Measurements from ENCODE around the gene GNG12.
A peak's percentile ranks its signal among the peaks of the same experiment; 100 is the strongest.

GNG12 gene

DNA sequence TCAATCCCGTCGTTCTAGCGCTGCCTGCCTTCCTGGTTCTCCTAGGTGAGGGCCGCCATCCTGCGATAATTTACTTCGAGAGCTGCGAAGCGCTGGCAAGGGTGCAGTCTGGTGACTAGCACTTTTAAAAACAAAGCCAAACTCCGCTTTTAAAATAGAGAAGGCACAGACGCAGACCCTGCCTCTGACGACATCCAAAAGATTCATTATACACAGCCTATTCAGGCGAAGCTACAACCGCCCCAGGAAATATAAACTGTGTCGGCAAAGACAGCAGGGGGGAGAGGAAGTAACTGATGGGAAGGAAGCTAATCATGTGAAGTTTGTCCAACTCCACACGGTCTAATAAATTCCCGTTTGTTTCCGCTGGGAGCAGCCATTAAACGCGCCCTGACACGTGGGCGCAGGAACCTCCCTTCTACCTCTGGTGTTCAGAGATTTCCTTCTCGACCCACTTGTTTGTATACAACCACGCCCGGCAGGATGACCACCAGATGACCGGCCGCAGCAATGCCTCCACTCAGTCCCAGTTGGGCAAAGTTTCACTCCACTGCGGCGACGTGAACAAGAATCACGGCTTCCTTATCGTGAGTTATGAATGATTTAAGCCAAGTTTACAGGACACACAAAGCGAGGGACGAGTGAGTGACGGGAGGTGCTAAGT is 1.3 kb downstream of the GNG12 start:
- Mint-ChIP-seq H3K4me3 (peak overlapping the region; percentile 85), H3K27ac (no peak overlapping the region), H3K4me1 (ENCODE audit: low read depth) (peaks cover 22% of the 10 kb centered on the region), H3K27me3 (peaks cover 32% of the 10 kb centered on the region), H3K36me3 (no peaks in the 10 kb centered on the region), H3K9me3 (ENCODE audit: low read depth) (no peaks in the 10 kb centered on the region)

DNA sequence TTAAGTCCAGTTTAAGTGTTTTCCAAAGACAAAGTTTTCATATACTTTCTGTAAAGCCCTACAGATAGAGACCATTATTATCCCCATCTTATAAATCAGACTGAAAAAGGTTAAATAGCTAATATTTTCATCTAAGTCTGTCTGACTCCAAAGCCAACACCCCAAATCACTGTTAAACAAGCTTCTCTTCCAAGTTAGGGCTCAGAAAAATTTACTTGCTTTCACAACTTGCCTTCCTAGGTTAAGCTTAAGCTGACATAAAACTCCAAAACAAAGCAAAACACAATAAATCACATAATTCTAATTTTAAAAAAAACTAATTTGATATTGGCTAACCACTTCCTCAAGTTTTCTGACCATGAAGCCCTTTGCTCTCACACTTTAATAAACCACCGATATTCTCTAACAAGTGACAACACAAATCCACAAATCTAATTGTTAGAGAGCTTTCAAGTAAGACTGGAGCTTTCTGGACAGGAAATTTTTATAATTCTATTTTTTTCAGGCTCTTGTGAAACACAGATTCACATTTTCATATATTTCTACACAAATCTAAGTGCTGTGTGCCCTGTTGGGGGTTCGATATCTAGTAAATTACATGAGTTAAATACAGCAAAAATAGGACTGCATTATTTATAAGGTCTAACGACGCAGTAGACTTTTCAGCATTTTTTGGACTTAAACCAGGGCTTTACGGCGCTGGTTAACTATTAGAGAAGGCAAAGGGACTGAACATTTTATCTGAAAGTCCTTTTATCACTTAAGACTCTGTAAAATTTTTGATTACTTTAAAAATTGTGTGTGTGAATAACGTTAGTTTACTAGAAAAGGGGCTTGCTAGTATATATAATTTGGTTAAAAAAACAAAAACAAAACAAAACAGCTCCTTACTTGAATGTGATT is 2.1 kb downstream of the GNG12 start:
- Mint-ChIP-seq H3K4me1 (ENCODE audit: low read depth) (peaks cover 22% of the 10 kb centered on the region), H3K4me3 (peak overlapping the region; percentile 85), H3K27me3 (peaks cover 29% of the 10 kb centered on the region), H3K9me3 (ENCODE audit: low read depth) (no peaks in the 10 kb centered on the region), H3K27ac (no peak overlapping the region), H3K36me3 (no peaks in the 10 kb centered on the region)

DNA sequence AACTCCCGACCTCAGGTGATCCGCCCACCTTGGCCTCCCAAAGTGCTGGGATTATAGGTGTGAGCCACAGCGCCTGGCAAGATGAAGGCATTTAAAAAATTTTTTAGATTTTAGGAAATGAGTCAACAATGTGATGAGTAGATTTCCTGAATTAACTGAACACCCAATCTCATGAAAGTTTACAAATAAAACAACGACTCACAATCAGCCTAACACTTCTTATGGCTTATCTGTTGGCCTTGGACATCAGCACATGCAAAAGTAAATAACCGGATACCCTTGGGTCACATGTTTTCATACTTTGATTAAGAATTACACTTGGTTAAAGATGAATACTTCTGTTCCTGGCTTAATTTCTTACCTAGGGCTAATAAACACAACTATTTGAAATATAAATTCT is 3.0 kb downstream of the GNG12 start:
- no peaks in the 10 kb centered on the region for H3K9me3 Mint-ChIP-seq (ENCODE audit: low read depth)
- H3K4me3 Mint-ChIP-seq, result no peak overlapping the region
- no peaks in the 10 kb centered on the region for H3K36me3 Mint-ChIP-seq
- H3K27me3 Mint-ChIP-seq, result peaks cover 22% of the 10 kb centered on the region
- no peak overlapping the region for H3K27ac Mint-ChIP-seq
- H3K4me1 Mint-ChIP-seq (ENCODE audit: low read depth), result peaks cover 22% of the 10 kb centered on the region

DNA sequence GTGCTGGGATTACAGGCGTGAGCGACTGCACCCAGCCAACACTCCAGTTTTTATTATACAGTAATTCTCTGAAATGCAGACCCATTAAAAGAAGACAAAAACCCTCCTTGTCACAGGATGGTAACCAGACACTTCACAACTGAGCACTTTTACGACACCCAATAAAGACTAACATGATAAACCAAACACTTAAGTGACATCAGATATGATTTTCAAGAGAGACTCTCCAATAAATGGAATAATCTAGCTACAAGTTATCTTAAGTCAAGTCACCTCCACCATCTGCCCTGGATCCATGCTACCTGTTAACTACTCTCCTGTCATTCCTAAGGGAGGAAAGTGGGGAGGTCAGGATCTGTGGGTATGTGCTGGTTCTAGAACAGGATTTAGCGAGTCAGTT is 5.6 kb downstream of the GNG12 start:
- H3K27ac Mint-ChIP-seq, result no peak overlapping the region
- H3K36me3 Mint-ChIP-seq, result no peaks in the 10 kb centered on the region
- H3K4me1 Mint-ChIP-seq (ENCODE audit: low read depth), result peaks cover 10% of the 10 kb centered on the region
- no peak overlapping the region for H3K4me3 Mint-ChIP-seq
- no peaks in the 10 kb centered on the region for H3K9me3 Mint-ChIP-seq (ENCODE audit: low read depth)
- H3K27me3 Mint-ChIP-seq, result peaks cover 16% of the 10 kb centered on the region

DNA sequence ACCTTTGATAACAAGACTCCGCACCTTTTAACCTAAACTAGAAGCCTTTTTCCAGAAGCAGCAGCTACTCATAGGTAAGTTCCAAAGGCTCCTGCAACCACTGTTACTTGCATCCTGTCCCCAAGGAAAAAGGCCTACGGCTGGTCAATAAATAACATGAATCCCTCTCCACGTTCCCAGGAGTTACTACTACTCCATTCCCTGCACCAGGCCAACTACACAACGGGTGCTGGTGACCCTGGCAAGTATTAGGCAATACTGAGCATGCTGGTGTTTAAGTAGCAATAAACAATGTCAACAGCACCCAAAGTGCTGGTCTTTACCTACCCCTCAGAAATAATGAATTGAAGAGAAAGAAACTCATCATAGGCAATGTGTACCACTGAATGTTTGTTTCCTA is 7.7 kb downstream of the GNG12 start:
- Mint-ChIP-seq H3K27me3 (peaks cover 5% of the 10 kb centered on the region), H3K36me3 (no peaks in the 10 kb centered on the region), H3K27ac (no peak overlapping the region), H3K4me3 (no peak overlapping the region), H3K4me1 (ENCODE audit: low read depth) (no peaks in the 10 kb centered on the region), H3K9me3 (ENCODE audit: low read depth) (no peaks in the 10 kb centered on the region)

DNA sequence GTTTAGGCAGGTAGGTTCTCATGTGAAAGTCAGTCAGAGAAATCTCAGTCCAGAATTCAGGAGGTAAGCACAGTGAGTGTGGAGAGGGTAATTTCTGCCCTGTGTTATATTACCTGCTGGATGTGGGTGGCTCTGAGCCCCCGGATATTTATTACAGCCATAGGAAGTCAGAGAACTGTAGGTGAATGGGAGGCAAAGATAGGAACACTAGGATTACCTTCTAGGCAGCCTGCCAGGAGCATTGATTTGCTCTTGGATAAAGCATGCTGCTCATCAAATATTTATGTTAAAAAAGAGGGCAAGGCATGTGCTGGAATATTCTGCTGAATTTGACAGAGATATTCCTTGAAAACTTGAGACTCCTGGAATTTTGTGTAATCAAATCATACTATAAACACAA is 8.5 kb downstream of the GNG12 start:
- H3K4me1 Mint-ChIP-seq (ENCODE audit: low read depth), result no peaks in the 10 kb centered on the region
- H3K36me3 Mint-ChIP-seq, result no peaks in the 10 kb centered on the region
- H3K27me3 Mint-ChIP-seq, result peaks cover 4% of the 10 kb centered on the region
- H3K9me3 Mint-ChIP-seq (ENCODE audit: low read depth), result no peaks in the 10 kb centered on the region
- no peak overlapping the region for H3K4me3 Mint-ChIP-seq
- H3K27ac Mint-ChIP-seq, result no peak overlapping the region

DNA sequence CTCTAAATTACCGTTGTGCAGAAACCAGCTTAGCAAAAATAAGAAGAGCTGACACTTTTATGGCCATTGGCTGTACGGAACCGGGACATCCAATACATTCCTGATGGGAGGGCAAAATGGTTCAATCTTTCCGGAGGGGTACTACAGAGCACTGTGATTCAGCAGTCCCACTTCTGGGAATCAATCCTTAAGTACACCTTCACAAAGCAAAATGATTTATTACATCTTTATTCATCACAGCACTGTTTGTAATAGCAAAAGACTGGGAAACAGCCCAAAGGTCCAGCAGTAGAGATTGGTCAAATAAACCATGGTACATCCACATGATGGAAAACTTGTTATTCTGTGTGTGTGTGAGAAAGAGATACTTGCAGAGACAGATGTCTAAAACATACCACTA is 9.7 kb downstream of the GNG12 start:
- Mint-ChIP-seq H3K27me3 (peaks cover 4% of the 10 kb centered on the region), H3K27ac (no peak overlapping the region), H3K4me1 (ENCODE audit: low read depth) (no peaks in the 10 kb centered on the region), H3K9me3 (ENCODE audit: low read depth) (no peaks in the 10 kb centered on the region), H3K4me3 (no peak overlapping the region), H3K36me3 (no peaks in the 10 kb centered on the region)

DNA sequence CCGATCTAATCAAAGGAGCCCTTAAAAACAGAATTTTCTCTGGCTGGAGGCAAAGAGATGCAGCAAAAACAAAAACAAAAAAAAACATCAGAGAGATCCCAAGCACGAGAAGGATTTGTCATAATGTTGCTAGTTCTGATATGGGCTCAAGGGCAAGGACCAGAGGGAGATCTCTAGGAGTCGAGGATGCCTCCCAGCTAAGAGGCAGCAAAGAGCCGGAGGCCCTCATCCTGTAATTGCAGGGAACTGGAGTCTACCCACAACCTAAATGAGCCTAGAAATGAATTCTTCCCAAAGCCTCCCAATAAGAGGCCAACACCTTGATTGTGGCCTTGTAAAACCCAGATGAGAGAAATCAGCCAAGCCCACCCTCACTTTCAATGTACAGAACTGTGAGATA is 12.0 kb downstream of the GNG12 start:
- Mint-ChIP-seq H3K27me3 (peaks cover 6% of the 10 kb centered on the region), H3K36me3 (no peaks in the 10 kb centered on the region), H3K9me3 (ENCODE audit: low read depth) (no peaks in the 10 kb centered on the region), H3K27ac (no peak overlapping the region), H3K4me1 (ENCODE audit: low read depth) (no peaks in the 10 kb centered on the region), H3K4me3 (no peak overlapping the region)

DNA sequence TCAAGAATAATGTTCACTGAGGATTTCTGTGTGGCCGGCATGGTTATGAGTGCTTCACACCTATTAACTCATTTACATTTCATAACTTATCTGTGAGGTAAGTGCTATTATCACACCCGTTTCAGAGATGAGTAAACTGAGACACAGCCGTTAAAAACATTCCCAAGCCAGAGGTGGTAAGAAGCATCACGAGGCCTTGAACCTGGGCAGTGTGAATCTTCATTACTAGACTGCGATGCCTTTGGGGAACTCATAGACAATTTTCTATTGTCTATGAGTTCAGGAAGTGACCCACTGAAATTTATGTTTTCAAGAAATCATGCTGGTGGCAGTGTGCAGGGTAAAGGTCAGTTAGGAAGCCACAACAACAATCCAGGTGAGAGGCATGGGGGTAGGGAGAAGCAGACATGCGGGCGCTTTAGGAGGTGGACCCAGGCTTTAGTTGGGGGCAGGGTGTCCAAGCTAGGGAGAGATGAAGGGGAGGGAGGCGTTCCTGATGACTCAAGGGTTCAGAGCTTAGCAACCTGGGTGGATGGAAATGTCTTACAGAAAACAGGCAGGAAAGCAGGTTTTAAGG is 14.5 kb downstream of the GNG12 start:
- Mint-ChIP-seq H3K4me3 (no peak overlapping the region), H3K36me3 (no peaks in the 10 kb centered on the region), H3K27me3 (peaks cover 6% of the 10 kb centered on the region), H3K9me3 (ENCODE audit: low read depth) (no peaks in the 10 kb centered on the region), H3K27ac (no peak overlapping the region), H3K4me1 (ENCODE audit: low read depth) (no peaks in the 10 kb centered on the region)

DNA sequence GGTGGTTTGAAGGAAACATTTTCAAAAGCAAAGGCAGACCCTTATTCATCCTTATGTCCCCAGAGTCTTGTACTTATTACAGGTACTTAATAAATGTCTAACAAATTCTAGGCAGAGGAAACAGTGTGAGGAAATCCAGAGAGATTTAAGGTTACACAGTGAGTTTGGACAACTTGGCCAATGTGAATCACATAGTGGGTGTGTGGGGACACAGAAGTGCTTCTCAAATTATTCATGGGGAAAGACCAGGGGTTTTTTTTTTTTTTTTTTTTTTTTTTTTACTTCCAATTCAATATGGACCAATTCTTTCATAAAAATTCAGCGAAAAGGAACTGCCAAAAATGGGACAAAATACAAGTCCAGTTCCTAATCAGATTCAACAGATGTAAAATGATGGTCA is 15.1 kb downstream of the GNG12 start:
- H3K4me3 Mint-ChIP-seq, result no peak overlapping the region
- no peaks in the 10 kb centered on the region for H3K36me3 Mint-ChIP-seq
- no peaks in the 10 kb centered on the region for H3K9me3 Mint-ChIP-seq (ENCODE audit: low read depth)
- no peak overlapping the region for H3K27ac Mint-ChIP-seq
- peaks cover 6% of the 10 kb centered on the region for H3K27me3 Mint-ChIP-seq
- H3K4me1 Mint-ChIP-seq (ENCODE audit: low read depth), result no peaks in the 10 kb centered on the region

DNA sequence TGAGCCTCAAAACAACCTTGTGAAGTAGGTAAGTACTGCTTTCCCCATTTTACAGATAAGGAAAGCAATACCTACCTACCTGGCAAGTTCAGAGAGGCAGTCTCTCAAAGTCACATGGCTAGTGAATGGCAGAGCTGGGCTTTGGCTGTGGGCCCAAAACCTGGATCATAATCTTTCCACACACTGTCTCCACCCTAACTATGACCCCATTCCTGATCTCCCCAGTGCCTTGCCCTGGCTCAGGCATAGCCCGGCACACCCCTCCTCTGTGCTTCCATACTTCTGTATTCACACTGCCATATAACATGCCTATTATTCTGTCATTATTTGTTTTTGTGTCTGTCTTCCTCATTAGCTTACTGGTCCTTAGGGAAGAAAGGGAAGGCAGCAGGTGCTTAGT is 15.9 kb downstream of the GNG12 start:
- Mint-ChIP-seq H3K27me3 (peaks cover 6% of the 10 kb centered on the region), H3K4me1 (ENCODE audit: low read depth) (no peaks in the 10 kb centered on the region), H3K36me3 (no peaks in the 10 kb centered on the region), H3K27ac (no peak overlapping the region), H3K9me3 (ENCODE audit: low read depth) (no peaks in the 10 kb centered on the region), H3K4me3 (no peak overlapping the region)

DNA sequence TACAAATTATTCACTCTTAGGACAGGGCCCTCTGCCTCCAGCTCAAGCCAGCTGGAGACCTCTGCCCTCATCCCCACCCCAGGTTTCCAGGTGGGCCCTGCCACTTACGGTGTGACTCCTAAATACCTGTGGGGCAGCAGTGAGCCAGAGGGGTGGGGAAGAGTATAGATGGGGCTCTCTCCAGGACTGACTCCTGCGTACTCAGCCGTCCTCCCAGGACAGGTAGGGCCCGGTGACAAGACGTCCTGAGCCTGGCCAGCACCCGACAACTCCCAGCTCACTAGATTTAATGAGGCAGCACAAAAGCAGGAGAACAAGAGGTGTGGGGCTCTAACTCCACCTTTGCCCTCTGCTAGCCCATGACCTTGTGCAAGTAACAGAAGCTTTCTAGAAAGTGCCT is 16.8 kb downstream of the GNG12 start:
- H3K9me3 Mint-ChIP-seq (ENCODE audit: low read depth), result no peaks in the 10 kb centered on the region
- H3K27ac Mint-ChIP-seq, result no peak overlapping the region
- peaks cover 6% of the 10 kb centered on the region for H3K27me3 Mint-ChIP-seq
- H3K36me3 Mint-ChIP-seq, result no peaks in the 10 kb centered on the region
- no peak overlapping the region for H3K4me3 Mint-ChIP-seq
- H3K4me1 Mint-ChIP-seq (ENCODE audit: low read depth), result no peaks in the 10 kb centered on the region

DNA sequence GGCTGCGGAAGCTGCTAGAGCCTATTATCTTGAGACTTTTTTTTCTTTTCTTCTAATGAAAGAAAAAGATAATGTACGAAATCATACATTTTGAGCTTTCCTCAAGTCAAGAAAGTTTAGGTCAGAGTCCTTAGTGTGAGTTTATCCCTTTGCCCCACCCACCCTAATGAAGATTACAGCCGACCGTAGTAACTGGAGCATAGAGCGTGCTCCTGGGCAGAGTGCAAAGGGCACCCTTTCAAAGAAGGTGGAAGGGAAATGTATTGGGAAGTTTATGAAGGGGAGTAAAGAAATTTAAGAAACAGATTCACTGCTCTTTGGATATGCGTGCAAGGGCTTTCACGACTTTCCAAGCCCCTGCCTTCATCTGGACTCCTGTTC is 17.2 kb downstream of the GNG12 start:
- H3K27me3 Mint-ChIP-seq, result peaks cover 6% of the 10 kb centered on the region
- no peaks in the 10 kb centered on the region for H3K9me3 Mint-ChIP-seq (ENCODE audit: low read depth)
- no peaks in the 10 kb centered on the region for H3K4me1 Mint-ChIP-seq (ENCODE audit: low read depth)
- no peak overlapping the region for H3K4me3 Mint-ChIP-seq
- no peak overlapping the region for H3K27ac Mint-ChIP-seq
- no peaks in the 10 kb centered on the region for H3K36me3 Mint-ChIP-seq

DNA sequence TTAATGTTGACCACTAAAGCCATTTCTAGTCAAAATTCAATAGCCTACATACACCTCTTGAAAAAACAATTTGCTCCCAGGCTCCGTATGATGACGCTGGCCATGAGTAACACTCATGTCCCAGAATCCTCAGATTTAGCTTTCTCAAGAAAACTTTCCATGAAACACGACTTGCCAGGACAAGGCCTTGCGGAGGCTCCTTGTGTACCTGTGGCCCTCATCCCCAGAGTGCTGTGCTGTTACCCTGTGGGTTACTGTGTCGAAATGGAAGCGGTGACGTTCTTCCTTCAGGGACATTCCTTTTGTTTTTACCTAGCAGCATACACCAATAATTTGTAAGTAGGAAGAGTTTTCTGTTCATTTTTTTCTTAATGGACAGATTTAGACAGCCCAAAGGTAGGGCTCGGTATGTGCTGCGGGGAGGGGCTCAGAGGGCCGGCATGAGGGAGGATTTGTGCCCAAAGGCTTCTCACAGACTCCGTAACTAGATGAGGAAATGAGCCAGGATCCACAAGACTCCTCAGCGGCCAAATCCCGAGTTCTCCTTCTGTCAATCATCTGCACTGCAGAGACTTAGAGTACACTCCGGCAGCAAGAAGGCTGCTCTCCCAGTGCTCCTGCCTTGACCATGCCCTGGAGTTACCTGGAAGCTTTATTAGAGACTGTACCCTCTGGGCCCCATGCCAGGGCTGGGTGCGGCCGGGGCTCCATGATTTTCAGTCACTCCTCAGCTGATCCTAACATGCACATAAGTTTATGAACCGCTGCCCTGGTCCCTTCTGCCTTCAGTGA is 17.8 kb downstream of the GNG12 start:
- peaks cover 6% of the 10 kb centered on the region for H3K27me3 Mint-ChIP-seq

More for the DNA sequence above, 17.8 kb downstream of the GNG12 start:
- Mint-ChIP-seq H3K9me3 (ENCODE audit: low read depth) (no peaks in the 10 kb centered on the region), H3K4me1 (ENCODE audit: low read depth) (no peaks in the 10 kb centered on the region), H3K4me3 (no peak overlapping the region), H3K27ac (no peak overlapping the region), H3K36me3 (no peaks in the 10 kb centered on the region)
